OCI-M1 (cell line): ENCODE data around the gene SPATS2L.
A peak's percentile ranks its signal among the peaks of the same experiment; 100 is the strongest.

Source experiments
- DNase-seq: peaks from one replicate; lab custom pipeline; 2025; lab: John Stamatoyannopoulos, UW

SPATS2L gene

DNA sequence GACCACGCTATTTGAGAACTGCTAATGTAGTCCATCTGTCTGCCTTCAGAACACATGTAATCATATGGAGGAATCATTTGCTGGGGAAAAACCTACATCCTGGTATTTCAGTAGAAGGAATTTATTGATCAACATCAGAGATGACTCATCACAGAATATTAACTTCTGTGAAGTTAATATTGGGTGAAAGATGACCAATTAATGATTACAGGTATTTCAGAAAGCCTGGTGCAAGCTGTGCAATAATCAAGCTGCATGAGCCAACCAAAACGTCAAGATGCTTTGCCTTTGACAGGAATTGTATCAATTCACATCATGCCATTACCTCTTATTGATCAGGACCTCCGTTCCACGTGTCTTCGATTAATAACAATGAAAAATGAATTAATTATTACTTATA is 9.4 kb upstream of the SPATS2L start:
- no peak for DNase-seq

GRCh38 chr2:200297989-200298388 is 8.5 kb upstream of the SPATS2L start:
- DNase-seq, result no peak

DNA sequence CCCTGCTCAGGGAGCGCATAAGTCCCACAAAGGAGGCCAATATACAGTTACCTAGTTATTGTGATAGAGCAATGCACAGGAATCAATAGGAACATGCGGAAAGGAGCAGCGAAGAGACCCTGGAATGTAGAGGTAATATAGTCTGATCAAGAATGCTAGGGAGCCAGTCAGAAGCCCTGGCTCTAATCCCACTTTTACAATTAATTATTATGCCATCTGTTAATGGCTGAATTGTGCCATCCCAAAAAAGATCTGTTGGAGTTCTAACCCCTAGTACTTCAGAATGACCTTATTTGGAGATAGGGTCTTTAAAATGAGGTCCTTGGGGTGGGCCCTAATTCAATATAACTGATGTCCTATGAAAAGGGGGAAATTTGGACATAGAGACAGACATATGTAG is 7.7 kb upstream of the SPATS2L start:
- no peak for DNase-seq

- no peak for DNase-seq
Measured at GRCh38 chr2:200300065-200300464, 6.4 kb upstream of the SPATS2L start.

DNA sequence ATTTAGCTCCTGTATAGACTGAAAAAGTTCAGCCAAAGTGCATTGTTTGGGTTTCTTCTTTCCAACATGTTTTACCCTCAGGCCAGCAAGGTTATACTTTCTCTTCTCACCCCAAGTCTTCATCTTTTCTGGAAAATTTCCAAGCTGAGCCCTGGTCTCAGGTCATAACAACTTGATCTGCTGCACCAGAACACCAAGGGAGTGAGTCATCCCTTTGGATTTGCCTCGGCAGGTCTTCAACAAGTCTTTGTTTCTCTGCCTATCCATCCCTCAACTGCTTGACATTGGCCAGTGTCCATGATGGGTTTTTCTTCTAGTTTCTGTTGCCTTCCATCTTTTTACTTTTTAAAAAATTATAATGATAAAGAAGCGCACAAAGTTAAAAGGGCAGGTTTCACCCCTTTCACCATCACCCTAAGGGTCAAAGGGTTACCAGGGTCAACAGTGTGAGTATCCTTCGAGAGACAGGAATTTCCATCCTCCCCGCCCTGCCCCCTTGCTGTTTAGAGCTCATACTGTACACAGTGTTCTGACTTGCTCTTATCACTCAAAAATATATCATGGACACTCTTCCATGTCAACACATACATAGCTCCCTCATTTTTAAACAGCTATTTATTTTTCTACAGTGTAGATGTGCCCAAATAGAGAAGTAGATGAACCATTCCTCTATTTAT is 5.7 kb upstream of the SPATS2L start:
- no peak for DNase-seq

DNA sequence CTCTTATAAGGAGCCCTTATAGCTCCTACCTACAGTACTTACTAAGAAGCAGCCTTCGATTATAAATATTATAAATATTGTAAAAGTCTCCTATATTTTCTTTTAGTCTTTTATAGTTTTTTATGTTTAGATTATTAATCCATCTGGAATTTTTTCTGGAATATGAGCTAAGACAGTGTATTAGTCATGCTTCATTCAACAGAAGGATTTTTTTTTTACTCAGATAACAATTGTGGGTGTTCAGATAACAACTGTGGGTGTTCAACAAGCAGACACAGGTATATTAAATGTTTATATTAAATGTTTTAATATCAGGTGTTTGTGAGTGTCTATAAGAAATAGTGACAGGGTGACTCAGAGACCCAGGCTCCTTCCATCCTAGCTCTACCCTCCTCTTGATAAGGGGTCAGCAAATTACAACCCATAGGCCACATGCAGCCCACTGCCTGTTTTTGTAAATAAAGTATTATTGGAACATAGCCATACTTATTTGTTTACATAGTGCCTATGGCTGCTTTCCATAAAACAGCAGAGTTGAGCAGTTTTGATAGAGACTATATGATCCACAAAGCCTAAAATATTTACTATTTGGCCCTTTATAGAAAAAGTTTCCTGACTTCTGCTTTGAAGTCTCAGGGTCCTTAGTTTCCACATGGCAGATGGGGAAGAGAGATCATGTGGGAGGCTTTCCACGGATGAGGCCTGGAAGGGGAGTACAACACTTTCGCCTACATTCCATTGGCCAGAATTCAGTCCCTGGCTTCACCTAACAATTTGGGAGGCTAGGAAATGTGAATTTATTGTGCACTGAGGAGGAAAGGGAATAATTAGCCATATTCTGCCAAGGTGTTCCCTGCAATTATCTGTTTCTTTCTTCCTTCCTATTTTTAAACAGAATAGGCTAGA is 4.3 kb upstream of the SPATS2L start:
- DNase-seq, result no peak

- DNase-seq, result no peak
Measured at GRCh38 chr2:200302940-200303727, 3.4 kb upstream of the SPATS2L start.

GRCh38 chr2:200305797-200306195 is 697 bp upstream of the SPATS2L start:
- peak; percentile 39 for DNase-seq

- no peak for DNase-seq
Measured at GRCh38 chr2:200306931-200307723, 634 bp downstream of the SPATS2L start.

DNA sequence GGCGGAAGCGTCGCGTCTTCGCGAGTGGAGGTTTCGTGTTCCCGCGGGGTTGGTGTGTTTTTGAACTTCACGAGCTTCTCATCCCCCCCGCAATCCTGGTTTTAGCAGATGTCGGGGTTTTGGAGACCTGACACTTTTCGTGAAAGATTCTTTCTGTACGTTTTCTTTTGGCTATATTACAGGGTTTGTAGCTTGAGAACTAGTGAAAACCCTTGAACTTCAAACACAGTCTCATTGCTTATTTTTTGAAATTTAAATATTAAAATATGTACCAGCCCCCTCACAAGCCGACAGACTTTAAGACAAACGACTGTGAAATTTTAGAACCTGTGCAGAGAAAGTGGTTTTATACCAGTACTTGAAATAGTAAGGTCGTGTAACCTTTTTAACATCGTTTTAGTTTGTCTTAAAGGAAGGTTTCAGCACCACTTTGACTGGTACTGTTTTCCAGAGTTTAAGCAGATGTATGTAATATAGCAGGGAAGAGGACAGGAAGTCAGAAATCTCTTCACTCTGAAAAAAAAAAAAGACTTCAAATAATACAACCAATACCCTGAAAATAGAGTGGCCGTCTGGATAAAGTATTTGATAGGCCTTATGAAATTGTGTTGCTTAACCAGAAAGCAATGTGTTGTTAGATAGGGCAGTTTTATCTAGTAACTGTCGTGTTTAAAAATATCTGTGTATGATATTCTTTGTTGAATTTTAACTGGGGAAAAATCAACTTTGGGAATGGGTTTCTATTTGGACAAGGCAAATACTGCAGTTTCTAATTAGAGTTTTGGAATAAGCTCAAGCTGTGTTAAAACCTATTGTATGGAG is 1.4 kb downstream of the SPATS2L start:
- DNase-seq, result peak; percentile 34

DNA sequence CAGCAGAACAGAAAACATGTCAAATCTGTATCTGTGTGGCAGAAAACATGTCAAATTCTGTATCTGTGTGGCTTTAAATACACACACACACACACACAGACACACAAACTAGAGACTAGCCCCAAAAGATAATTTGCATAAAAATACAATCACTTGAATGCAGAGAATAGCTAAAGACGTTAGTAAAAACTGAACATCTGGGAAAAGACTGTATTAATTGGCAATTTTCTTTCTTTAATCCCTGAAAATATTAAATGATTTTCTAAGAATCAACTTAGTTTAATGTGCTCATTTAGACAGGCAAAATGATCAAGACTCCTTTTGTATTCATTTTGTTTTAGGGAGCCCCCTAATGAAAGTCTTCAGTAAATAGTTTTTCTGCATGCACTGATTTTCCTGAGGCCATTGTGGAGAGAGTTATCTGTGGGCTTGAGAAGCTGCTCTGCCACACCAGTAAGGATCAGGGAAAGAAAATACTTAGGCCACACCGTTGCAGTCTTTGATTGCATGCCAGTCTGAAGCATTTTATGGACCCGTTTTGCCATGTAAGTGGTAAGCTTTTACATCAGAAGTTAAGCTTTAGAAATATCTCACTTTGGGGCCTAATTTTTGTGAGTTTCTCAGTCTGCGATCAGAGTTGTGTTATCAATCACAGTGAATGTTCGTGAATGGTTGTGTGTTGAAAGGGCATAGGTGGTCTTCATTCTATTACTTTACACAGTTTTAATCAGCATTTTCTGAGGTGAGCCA is 2.2 kb downstream of the SPATS2L start:
- peak; percentile 34 for DNase-seq

GRCh38 chr2:200309296-200310049 is 3.0 kb downstream of the SPATS2L start:
- no peak for DNase-seq

DNA sequence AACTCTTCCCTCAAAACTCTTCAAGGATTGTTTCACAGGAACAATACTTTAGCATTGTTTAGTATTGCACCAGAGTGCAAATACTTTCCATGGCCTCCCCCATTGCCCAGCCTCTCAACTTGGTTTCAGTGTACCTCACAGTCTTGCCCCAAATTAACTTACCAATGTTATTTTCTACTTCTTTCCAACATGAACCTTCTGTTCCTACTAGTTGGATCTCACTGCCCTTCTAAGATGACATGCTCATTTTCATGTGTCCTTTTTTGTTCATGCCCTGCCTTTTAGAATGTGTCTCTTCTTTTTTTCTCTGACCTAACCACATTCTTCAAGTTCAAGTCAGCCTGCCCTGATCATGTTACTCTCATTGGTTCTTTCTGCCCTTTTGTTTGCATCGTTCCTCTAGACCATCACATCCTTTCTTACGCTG is 4.1 kb downstream of the SPATS2L start:
- DNase-seq, result no peak

GRCh38 chr2:200311139-200311538 is 4.6 kb downstream of the SPATS2L start:
- DNase-seq, result no peak

GRCh38 chr2:200314976-200315567 is 8.6 kb downstream of the SPATS2L start:
- no peak for DNase-seq

GRCh38 chr2:200317975-200318374 is 11.5 kb downstream of the SPATS2L start:
- no peak for DNase-seq

- DNase-seq, result no peak
Measured at GRCh38 chr2:200318940-200319435, 12.5 kb downstream of the SPATS2L start.

- DNase-seq, result no peak
Measured at GRCh38 chr2:200319548-200320337, 13.2 kb downstream of the SPATS2L start.
